T-helper 1 cell treated with Interleukin-12 subunit alpha and Interleukin-12 subunit beta and Interleukin-4 antibody, amounts not matched to agents 30 μg/mL and 1 μg/mL, for 36 hours (primary cell): Measurements from ENCODE around the gene NLRP6.

ENCODE experiments used
- H3K27ac Mint-ChIP-seq: one replicate; pipeline ENCODE4 v1.8.0; 2021; ENCODE audit warnings: mild to moderate bottlenecking, mixed read lengths
- H3K27me3 Mint-ChIP-seq: one replicate; pipeline ENCODE4 v1.8.0; 2021; ENCODE audit warnings: low read depth, mixed read lengths
- H3K36me3 Mint-ChIP-seq: one replicate; pipeline ENCODE4 v1.8.0; 2021; ENCODE audit warnings: low read depth, mixed read lengths
- H3K4me1 Mint-ChIP-seq: one replicate; pipeline ENCODE4 v1.8.0; 2021; ENCODE audit warnings: low read depth, mixed read lengths
- H3K4me3 Mint-ChIP-seq: one replicate; pipeline ENCODE4 v1.8.0; 2021; ENCODE audit warnings: mild to moderate bottlenecking, moderate library complexity, mixed read lengths
- H3K9me3 Mint-ChIP-seq: one replicate; pipeline ENCODE4 v1.8.0; 2021; ENCODE audit warnings: mixed read lengths

NLRP6 gene

GRCh38 chr11:292211-293121, 14.3 kb downstream of the NLRP6 start:
- no peak overlapping the region for H3K4me3 Mint-ChIP-seq
- peaks cover 10% of the 10 kb centered on the region for H3K36me3 Mint-ChIP-seq
- peaks cover 16% of the 10 kb centered on the region for H3K4me1 Mint-ChIP-seq
- H3K9me3 Mint-ChIP-seq, result no peaks in the 10 kb centered on the region
- no peaks in the 10 kb centered on the region for H3K27me3 Mint-ChIP-seq
- H3K27ac Mint-ChIP-seq, result no peak overlapping the region

- Mint-ChIP-seq H3K9me3 (no peaks in the 10 kb centered on the region), H3K27me3 (no peaks in the 10 kb centered on the region), H3K36me3 (peaks cover 7% of the 10 kb centered on the region), H3K4me3 (no peak overlapping the region), H3K27ac (no peak overlapping the region), H3K4me1 (peaks cover 14% of the 10 kb centered on the region)
These were observed 15.2 kb downstream of the NLRP6 start for GRCh38 chr11:293271-293851.

- H3K27me3 Mint-ChIP-seq, result no peaks in the 10 kb centered on the region
- peaks cover 14% of the 10 kb centered on the region for H3K4me1 Mint-ChIP-seq
- no peak overlapping the region for H3K27ac Mint-ChIP-seq
- peaks cover 7% of the 10 kb centered on the region for H3K36me3 Mint-ChIP-seq
- no peak overlapping the region for H3K4me3 Mint-ChIP-seq
- no peaks in the 10 kb centered on the region for H3K9me3 Mint-ChIP-seq
These were observed 15.8 kb downstream of the NLRP6 start for GRCh38 chr11:293852-294661.

GRCh38 chr11:294780-295179, 16.6 kb downstream of the NLRP6 start:
- Mint-ChIP-seq H3K9me3 (no peaks in the 10 kb centered on the region), H3K4me3 (no peak overlapping the region), H3K27ac (no peak overlapping the region), H3K36me3 (peaks cover 7% of the 10 kb centered on the region), H3K27me3 (no peaks in the 10 kb centered on the region), H3K4me1 (peaks cover 14% of the 10 kb centered on the region)

GRCh38 chr11:295351-296170, 17.4 kb downstream of the NLRP6 start:
- no peaks in the 10 kb centered on the region for H3K9me3 Mint-ChIP-seq
- H3K36me3 Mint-ChIP-seq, result peaks cover 7% of the 10 kb centered on the region
- peaks cover 14% of the 10 kb centered on the region for H3K4me1 Mint-ChIP-seq
- no peak overlapping the region for H3K27ac Mint-ChIP-seq
- no peak overlapping the region for H3K4me3 Mint-ChIP-seq
- H3K27me3 Mint-ChIP-seq, result peaks cover 5% of the 10 kb centered on the region

GRCh38 chr11:296171-297050, 18.2 kb downstream of the NLRP6 start:
- H3K36me3 Mint-ChIP-seq, result peaks cover 2% of the 10 kb centered on the region
- peaks cover 9% of the 10 kb centered on the region for H3K4me1 Mint-ChIP-seq
- H3K27ac Mint-ChIP-seq, result no peak overlapping the region
- no peaks in the 10 kb centered on the region for H3K9me3 Mint-ChIP-seq
- H3K4me3 Mint-ChIP-seq, result no peak overlapping the region
- H3K27me3 Mint-ChIP-seq, result peaks cover 11% of the 10 kb centered on the region

- no peak overlapping the region for H3K4me3 Mint-ChIP-seq
- no peaks in the 10 kb centered on the region for H3K9me3 Mint-ChIP-seq
- H3K27me3 Mint-ChIP-seq, result peaks cover 11% of the 10 kb centered on the region
- H3K4me1 Mint-ChIP-seq, result peaks cover 7% of the 10 kb centered on the region
- no peaks in the 10 kb centered on the region for H3K36me3 Mint-ChIP-seq
- no peak overlapping the region for H3K27ac Mint-ChIP-seq
These were observed 18.9 kb downstream of the NLRP6 start for GRCh38 chr11:297051-297585.

- Mint-ChIP-seq H3K36me3 (no peaks in the 10 kb centered on the region), H3K27me3 (peaks cover 12% of the 10 kb centered on the region), H3K9me3 (no peaks in the 10 kb centered on the region), H3K4me1 (peaks cover 7% of the 10 kb centered on the region), H3K27ac (peak overlapping the region; percentile 57), H3K4me3 (peak overlapping the region; percentile 21)
These were observed 19.6 kb downstream of the NLRP6 start for GRCh38 chr11:297586-298405.

GRCh38 chr11:298406-299065, 20.3 kb downstream of the NLRP6 start:
- Mint-ChIP-seq H3K27me3 (peaks cover 14% of the 10 kb centered on the region), H3K4me1 (peaks cover 9% of the 10 kb centered on the region), H3K4me3 (no peak overlapping the region), H3K36me3 (no peaks in the 10 kb centered on the region), H3K27ac (no peak overlapping the region), H3K9me3 (no peaks in the 10 kb centered on the region)

GRCh38 chr11:299081-299891, 21.1 kb downstream of the NLRP6 start, which contains the start of gene IFITM5:
Gene IFITM5, minus strand, starts transcription at chr11:299526. Its CDS starts 36 bp downstream, at chr11:299490.
- Mint-ChIP-seq H3K9me3 (no peaks in the 10 kb centered on the region), H3K36me3 (no peaks in the 10 kb centered on the region), H3K4me1 (peaks cover 9% of the 10 kb centered on the region), H3K4me3 (no peak within 1 kb of the TSS), H3K27me3 (peaks cover 14% of the 10 kb centered on the region), H3K27ac (no peak within 1 kb of the TSS)

GRCh38 chr11:299951-300735, 21.9 kb downstream of the NLRP6 start:
- no peaks in the 10 kb centered on the region for H3K36me3 Mint-ChIP-seq
- H3K4me1 Mint-ChIP-seq, result peaks cover 12% of the 10 kb centered on the region
- H3K9me3 Mint-ChIP-seq, result no peaks in the 10 kb centered on the region
- H3K27ac Mint-ChIP-seq, result peak overlapping the region; percentile 3
- peaks cover 14% of the 10 kb centered on the region for H3K27me3 Mint-ChIP-seq
- no peak overlapping the region for H3K4me3 Mint-ChIP-seq
